GM21381 (cell line): ENCODE measurements around the gene CIRBP.

Source experiments
- ATAC-seq: cut with Tn5 transposase; IDR thresholded peaks from one replicate; pipeline ENCODE4 v1.9.1; 2021; ENCODE audit warnings: mild to moderate bottlenecking, moderate library complexity; ENCODE audit not compliant: unreplicated experiment

Gene CIRBP

GRCh38 chr19:1278074-1278473 is 8.9 kb downstream of the CIRBP start:
- no peak for ATAC-seq

- no peak for ATAC-seq
These were observed 9.9 kb downstream of the CIRBP start for GRCh38 chr19:1278713-1279660.

- no peak for ATAC-seq
These were observed 10.7 kb downstream of the CIRBP start for GRCh38 chr19:1279782-1280341.

GRCh38 chr19:1280636-1281568 is 11.8 kb downstream of the CIRBP start:
- ATAC-seq, result no peak

DNA sequence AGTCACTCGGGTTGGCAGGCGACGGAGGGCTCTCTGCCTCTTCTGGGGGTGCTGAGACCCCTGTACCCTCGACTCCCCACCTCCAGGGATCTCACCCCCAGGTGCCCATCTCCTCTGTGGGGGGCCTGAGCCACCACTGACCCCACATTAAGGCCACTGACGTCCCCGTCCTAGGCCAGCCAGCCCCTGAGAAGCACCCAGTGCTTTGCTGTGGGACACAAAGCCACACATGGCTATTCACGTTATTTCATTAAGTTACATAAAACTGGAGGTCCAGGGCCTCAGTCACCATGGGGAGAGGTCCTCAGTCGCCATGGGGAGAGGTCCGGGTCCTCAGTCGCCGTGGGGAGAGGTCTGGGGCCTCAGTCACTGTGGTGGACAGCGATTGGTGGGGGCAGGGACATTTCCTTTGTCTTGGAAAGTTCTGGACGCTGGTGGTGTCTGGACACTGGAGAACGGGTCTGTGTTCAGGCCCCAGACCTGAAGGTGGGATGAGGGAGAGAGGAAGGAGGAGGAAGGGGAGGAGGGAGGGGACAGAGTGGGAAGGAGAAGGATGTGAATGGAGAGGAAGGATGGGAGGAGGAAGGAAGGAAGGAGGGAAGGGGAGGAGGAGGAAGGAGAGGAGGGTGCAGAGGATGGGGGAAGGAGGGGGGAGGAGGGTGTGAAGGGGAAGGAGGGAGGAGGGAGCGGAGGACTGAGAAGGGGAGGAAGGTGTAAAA is 12.6 kb downstream of the CIRBP start:
- ATAC-seq, result no peak

DNA sequence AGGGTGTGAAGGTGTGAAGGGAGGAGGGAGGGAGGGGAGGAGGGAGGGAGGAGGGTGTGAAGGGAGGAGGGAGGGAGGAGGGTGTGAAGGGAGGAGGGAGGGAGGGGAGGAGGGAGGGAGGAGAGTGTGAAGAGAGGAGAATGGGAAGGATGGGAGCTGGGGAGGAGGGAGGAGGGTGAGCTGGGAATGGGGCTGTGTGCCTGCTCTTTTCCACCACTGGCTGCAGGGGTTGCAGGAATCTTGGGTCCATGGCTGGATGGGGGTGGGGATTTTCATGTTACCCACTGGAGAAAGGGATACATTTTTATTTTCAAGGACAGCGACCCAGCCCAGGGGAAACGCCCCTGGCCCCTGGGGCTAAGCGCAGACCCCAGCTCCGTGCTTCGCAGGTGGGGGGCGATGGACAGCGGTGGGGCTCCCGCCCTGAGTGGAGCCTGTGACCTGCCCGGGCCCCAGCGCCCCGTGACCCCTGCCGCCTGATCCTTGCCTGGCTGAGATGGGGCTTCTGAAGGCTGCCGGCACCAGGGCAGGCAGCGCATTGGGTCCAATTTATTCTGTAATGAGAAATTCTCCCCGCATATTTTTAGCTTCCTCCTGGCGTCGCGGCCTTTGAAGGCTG is 13.6 kb downstream of the CIRBP start:
- no peak for ATAC-seq

GRCh38 chr19:1283207-1283916 is 14.2 kb downstream of the CIRBP start:
- no peak for ATAC-seq

DNA sequence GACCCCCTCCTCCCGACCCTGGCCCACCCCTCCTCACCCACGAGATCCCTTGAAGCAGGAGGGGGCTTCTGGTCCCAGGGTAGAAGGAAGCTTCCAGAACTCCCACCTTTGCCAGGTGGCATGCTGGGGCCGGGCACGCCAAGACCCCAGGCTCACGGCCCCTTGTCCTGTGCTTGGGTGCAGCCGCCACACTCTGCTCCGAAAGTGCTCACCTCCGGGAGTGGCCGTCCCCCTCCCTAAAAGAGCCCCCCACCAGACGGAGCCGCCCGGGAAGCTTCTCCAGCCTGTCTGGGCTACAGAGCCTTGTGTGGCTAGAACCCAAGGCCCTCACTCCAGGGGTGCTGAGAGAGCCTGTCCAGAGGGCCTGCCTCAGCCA is 14.8 kb downstream of the CIRBP start:
- ATAC-seq, result no peak

DNA sequence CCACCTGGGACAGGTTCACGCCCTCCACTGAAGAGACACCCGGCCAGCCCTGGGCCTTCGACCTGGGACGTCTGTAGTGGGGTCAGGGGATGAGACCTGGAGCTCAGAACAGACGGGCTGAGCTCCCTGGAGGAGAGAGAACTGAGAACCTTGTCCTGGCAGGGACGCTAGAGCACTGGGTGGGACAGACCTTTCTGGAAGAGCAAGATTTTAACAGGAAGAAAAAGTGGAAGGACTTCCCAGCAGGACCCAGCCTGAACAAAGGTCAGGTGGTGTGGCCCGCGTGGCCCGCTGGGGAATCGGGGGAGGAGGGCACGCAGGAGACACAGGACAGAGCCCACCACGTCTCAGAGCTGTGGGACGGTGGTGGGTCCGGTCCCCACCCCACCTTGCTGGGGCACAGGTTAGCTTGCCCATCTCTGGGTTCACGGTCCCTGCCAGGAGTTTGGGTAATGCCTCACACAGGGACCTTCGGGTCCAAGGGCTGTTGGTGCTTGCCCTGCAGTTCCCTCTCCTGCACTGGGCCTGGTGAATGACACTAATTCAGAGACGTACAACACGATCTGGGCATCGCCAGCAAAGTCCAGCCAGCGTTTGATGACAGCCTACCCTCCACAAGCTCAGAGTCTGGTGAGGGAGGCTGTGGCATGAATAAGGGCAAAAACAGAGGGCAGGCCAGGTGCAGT is 15.3 kb downstream of the CIRBP start:
- ATAC-seq, result no peak

DNA sequence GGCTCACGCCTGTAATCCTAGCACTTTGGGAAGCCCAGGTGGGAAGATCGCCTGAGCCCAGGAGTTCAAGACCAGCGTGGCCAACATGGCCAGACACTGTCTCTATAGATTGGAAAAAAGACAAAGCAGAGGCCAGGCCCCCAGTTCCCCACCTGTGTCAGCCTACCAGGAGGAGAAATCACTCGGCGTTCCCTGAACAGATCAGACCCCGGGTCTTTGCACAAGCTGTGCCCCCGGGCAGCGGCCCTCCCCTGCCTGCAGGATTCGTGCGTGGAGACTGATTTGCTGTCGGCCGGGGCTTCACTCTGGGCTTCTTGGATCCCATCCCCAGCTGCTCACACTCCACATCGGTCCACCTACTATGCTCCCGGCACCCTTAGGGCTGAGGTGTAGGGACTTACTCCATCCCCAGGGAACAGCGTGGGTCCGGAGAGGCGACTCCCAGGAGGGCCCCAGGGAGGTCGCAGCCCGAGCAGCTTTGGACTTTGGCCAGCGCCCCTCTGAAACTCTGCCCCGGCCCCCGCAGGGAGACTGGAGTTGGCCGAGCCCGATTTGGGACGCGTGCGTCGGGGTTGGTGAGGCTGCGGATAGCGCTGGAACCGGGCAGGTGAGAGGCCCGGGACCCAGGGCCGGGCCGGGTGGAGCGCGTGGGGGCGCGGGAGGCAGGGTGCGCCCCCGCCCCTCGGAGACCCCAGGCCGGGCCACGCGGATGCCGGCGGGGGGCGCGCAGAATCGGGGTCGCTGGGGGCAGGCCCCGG is 16.0 kb downstream of the CIRBP start:
- no peak for ATAC-seq

DNA sequence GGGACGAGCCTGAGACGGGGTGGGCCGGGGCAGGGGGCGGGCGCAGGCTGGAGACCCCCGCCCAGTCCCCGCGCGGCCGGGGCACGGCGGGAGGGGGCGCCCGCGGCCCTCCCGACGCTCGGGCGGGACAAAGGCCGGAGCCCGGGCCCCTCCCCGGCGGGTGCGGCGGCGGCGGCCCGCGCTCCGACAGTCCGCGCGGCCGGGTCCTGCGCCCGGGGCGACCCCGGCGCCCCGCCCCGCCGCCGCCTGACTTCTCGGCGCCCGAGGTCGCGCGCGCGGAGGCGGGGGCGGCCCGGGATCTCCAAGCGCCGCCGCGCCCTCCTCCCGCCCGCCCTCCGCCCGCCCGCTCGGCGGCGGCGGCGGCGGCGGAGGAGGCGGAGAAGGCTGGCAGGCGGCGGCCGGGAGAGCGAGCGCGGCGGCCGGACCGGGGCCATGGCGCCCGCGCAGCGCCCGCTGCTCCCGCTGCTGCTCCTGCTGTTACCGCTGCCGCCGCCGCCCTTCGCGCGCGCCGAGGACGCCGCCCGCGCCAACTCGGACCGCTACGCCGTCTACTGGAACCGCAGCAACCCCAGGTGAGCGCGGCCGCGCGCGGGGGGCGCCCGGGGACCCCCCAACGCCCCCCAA is 16.7 kb downstream of the CIRBP start, which contains the start of gene EFNA2:
TSS of gene EFNA2 (plus strand) at position 137 of the 624 bp plus-strand sequence. CDS start at position 433, 296 bp downstream.
- ATAC-seq, result no peak

GRCh38 chr19:1286487-1287353 is 17.6 kb downstream of the CIRBP start:
- ATAC-seq, result no peak

DNA sequence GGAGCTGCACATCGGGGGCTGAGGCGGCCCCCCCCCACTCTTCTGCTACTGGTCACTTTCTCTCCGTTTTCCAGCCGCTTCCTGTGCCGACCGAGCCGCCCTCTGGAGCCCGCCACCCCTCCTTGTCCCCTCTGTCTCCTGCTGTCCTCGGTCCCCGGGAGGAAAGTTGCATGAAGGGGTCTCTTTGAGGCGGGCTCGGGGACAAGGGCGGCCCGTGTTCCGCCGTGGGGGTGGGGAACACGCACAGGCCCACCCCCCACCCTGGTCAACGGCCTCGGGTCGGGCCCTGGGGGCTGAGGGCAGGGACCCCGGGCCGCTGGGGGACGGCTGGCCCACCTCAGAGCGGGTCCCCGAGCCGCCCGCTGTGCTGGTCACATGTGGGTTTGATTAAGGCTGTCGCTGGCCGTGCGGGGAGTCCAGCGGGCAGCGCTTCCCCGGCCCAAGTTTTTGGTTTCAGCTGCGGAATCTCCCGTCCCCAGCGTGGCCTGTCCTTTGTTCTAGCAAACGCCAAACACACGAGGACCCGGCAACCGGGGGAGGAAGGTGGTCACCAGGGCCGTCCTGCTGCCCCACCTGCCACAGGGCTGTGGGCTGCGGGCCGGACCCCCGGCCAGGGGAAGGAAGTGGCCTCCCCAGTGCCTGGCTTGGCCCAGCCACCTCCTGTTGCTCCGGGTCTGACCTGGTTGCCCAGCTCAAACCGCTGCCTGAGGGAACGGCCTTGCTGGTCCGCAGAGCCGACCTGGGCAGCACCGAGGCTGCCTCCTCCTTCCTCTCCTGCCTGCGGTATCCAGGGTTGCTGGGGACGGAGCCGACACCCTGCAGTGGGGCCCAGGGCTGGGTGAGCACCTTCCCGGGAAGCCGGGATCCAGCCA is 18.5 kb downstream of the CIRBP start:
- no peak for ATAC-seq

DNA sequence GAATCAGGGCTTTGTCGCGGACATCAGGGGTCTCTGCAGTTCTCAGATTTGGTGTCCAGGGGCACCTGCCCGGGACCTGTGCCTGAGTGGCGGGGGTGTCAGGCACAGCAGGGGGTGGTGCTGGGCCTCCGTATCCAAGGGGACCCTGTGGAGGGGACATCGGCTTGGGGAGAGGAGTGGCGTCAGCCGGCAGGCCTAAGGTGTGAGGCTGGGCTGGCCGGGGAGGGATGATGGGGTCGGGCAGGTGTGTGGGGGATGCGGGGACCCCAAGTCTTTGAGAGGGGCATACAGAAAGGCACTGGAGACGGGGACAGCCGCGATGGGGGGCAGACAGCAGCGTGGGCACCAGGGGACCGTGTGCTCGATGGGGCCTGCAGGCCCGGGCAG is 19.1 kb downstream of the CIRBP start:
- no peak for ATAC-seq

DNA sequence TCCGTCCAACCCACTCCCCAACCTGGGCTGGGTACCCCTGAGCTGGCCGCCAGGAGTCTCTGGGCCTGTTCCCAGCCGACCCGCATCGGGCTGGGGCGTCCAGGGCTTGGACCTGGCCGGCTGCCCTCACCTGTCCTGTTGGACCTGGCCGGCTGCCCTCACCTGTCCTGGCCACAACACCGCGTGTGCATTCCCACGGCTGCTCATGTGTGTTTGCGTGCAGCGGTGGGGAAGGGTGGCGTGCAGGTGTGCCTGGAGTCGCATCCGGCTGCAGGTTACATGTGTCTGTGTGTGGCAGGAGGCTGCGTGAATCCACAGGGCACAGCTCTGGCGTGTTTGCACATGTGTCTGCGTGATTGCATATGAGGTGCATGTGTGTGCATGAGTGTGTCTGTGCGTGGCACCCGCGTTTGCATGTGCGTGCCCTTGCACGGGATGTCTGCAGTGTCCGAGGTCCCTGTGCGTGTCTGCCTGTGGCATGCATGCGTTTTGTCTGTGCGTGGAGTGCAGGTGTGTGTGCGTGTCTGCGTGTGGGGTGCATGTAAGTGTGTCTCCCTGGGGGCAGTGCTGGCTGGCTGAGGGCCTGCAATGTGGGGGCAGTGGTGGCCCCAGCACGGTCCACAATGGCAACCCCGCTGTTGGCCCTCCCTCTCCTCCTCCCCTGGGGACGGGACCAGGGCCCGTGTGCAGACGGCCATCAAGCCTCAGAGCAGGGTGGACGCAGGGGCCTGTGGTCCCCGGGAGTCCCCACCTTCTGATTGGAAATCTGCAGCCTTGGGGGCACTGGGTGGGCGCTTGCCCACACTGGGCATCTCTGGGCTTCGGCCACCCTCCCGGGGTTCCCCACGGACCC is 19.9 kb downstream of the CIRBP start:
- ATAC-seq, result no peak
